GM19240 (cell line): ENCODE data around the gene KLF13.
"Not testable (repeated sequence)": the region's sequence is repeated elsewhere in the genome, so short reads cannot be mapped to it uniquely, and the experiment has no call there.

Source experiments
- DNase-seq: peaks from one replicate; pipeline ENCODE4 v3.0.0; 2011; ENCODE audit warnings: low spot score; ENCODE audit not compliant: insufficient read length

KLF13 gene

GRCh38 chr15:31345606-31346366, 19.2 kb downstream of the KLF13 start:
- DNase-seq: no peak

DNA sequence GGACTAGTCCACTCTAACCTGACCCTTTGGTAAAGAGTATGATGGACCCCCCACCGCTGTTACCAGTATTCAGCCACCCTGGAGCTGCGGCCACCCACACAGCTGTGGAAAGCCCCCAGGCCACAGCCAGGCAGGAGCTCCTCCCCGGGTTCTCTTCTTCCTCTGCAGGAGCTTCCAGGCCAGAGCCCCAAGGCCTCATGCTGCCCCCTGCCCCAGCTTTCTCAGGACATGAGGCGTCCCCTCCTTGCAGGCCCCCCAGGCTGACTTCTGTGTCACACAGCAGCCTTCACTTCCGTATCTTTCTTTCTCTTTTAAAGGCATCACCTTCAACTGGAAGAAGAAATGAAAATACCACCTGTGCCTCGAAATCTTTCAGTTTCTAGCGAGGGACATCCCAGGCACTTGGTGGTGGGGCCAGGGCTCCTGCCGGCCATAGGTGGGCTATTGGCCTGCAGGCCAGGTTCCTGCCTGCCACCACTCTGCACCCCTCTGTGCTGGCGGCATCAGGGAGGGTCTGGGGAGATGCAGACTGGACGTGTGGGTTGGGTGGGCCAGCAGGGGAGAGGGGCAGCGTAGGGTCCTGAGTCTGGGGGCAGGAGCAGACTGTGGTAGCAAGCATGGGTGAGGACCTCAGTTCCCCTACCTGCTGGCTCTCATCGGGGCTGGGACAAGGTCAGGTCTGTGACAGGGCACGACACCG, 19.9 kb downstream of the KLF13 start:
- no peak for DNase-seq

DNA sequence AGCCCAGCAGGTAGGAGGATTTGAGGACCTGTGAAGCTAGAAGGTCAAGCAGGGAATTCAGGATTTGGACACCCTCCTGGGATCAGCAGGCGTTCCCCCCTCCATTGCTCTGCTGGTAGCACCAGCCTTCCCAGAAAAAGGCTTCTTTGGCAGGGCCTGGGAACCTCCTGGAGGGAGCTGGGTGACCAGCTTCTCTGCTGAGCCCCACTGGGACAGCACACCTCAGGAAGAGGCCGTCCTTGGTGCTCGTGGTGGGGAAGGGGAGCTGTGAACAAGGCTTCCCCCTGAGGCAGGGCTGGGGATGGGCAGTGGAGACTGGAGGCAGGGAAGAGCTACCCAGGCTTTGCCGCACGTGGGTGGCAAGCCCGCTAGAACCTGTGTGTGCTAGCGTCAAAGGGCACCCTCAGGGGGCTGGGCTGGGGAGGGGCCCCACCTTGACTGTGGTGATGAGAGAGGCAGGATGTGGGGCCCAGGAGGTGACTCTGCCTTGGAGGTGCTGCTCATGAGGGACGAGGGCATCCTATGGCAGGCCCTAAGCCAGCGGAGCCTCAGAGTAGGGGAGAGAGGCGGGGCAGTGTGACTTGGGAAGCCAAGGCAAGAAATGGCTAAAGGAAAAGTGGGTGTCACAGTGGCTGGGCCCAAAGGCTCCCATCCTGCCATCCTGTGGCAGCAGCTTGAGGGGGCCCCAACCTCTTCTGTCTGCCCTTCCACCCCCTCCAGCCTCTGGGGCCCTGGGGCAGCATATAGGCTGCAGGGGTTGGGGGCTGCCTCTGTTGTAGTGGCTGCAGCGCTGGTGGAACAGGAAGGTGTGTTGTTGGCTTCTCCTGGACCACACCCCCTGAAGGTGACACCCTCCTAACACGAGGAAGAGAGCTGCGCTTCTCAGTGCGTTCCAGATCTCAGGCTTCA, 20.7 kb downstream of the KLF13 start:
- DNase-seq: no peak

DNA sequence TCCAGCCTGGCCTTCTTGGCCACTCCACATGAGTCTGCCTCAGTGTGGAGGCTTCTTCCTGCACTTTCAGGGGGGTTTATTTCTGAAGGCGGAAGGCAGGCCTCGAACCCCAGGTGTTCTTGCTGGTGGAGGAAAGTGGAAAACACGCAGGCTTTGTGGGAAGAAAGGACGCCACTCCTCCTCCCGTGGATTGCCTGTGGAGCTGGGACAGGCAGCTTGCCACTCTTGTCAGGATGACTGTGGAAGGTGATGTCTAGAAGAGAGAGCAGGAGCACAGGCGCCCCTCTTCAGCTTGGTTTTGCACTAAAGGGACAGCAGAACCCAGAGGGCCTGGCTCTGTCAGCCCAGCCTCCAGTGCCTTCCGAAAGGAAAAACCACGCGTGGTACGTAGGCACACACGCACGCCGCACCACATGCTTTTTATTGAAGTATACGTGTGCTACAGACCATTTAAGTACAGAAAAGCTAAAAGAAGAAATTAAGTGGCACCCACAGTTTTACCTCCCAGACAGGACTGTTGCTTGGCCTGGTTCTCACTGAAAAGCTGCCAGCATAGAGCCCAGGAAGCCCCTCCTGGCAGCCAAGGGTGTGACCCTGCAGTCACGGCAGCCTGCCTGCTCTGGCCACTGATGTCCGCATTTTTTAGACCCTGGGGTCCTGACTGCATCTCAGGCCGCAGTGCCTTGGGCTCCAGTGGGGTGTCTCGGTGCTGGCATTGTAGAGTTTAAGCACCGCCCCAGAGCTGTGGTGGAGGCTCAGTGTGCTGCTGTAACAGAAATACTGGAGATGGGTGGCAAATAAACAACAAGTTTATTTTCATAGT, 21.6 kb downstream of the KLF13 start:
- DNase-seq: no peak

DNA sequence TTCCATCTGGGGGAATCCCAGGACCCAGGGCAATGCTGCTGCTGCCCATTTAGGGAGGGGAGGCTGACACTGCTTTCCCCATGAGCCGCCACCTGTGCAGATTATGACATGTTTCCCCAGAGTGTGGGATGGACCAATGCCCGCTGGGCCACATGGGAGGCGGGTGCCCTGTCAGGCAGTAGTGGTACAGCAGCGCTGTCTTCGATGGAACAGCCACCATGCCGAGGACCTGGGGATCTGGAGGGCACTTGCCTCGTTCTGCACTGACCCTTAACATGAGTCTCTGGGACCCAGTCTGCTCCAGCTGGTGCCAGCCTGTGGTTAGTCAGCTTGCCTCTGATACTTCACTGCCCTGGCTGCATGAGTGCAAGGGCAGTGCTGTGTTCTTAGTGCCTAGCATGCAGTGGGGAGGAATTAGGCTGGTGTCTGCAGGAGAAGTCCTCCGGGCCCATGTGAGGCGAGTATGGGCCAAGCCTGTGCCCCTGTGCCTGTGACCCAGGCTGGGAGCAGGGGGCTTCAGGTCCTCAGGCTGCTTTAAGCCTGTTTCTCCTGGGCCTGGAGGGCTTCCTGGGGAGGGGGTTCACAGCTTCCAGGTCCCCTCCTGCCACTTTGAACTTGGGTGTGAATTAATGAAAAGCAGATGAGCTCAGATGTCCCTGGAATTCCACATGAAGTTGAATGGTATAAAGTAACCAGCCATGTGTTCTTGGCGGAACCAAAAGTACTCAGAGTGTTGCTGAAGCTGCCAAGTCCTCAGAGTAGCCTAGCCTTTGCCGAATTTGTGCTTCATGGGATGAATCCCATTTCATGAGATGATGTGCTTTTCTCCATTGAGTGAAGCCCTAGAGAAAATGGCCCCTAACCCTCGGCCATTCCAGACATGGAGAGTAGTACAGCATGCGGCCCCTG, 22.9 kb downstream of the KLF13 start:
- no peak for DNase-seq

GRCh38 chr15:31350771-31351170, 24.1 kb downstream of the KLF13 start:
- DNase-seq: no peak

GRCh38 chr15:31352339-31352751, 25.7 kb downstream of the KLF13 start:
- no peak for DNase-seq

DNA sequence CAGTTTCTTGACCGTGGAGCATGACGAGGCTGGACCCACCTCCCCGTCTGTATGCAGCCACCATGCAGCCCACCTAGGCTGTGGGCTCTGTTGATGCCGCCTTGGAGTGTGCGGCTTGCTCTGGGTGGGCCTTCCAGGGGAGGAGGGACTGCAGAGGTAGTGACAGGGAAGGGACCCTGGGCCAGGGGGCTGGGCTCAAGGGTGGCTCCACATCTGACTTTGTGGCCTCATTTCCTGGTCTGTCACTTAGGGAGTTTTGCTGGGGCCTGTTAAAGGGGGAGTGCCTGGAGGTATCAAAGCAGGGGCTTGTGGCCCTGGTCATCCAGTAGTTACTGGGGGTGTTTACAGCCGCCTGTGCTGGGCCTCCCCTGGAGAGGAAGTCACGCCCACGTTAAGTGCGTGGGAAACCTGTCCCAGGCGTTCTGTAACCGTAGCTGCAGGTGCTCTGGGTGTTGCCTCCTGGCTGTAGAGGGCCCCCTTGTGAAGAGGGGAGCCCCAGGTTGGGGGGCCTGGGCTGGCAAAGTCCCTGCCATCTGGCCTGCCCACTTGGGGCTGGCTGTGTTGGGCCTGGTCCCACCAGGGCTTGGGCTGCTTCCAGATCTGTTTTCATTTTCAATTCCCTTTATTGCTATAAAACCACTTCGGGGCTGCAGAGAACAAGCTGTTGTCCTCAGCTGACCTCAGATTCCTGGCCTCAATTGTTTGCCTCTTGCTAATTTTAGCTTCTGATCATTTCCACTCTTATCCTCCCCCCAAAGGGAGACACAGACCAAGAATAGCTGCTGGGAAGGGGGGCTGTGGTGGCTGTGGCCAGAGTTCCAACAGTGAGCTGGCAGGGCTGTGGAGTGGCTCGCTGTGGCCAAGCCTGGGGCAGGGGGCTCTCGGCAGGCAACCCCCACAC, 26.5 kb downstream of the KLF13 start:
- DNase-seq: no peak

DNA sequence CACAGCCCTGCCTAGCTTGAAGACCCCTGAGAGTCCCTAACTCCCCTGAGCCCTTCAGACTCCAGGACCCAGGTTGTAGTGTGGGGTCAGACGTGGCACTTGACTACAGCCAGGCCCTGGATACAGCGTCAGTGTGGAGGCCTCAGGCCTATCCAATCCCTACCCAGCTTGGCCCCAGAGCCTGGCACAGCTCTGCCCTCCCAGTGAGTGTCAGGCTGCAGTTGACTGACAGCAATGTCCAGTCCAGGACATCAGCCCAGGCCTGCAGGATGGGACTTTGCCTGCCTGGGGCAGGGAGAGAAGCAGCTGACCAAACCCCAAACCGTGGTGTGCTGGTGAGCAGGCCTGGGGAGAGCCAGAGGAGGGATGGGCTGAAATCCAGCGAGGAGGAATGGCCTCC, 27.3 kb downstream of the KLF13 start:
- DNase-seq: no peak

DNA sequence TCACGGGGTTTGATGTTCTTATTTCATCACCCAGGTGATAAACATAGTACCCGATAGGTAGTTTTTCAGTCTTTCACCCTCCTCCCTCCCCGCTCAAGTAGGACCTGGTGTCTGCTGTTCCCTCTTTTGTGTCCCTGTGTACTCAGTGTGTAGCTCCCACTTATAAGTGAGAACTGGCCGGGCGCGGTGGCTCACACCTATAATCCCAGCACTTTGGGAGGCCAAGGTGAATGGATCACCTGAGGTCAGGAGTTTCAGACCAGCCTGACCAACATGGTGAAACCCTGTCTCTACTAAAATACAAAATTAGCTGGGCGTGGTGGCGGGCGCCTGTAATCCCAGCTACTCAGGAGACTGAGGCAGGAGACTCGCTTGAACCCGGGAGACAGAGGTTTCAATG, 29.5 kb downstream of the KLF13 start:
- DNase-seq: not testable (repeated sequence)

DNA sequence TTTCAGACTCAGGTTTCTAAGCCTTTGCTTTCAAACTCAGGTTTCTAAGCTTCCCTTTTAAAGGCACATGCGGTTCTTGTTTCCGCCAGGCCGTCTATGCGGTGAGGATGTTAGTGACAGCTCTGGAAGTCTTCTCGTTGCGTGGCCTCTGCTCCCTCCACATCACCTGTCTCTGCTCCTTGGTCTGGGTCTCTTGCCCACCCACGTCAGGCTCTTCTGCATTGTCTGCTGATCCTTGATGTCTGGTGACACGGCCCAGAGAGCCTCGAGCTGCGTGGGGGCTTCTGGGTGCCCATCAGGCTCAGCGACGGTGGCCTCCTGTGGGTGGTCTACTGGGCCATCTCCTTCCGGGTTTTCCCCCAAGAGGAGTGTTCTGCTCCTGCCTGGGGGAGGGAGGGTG, 30.5 kb downstream of the KLF13 start:
- DNase-seq: no peak

DNA sequence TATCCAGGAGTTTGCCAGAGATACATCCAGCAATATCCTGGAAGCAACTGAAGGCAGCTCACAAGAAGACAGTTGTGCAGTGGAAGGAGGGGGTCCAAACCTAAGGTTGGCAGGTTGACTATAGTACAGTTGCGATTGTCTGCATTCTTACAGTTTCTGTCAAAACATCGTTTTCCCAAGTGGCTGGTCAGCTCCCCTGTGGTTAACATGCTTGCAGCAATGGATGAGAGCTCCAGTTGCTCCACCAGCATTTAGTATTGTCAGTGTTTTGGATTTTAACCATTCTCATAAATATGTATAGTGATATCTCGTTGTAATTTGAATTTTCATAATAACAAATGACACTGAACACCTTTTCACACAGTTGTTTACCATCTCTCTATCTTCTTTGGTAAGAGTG, 31.5 kb downstream of the KLF13 start:
- DNase-seq: no peak

GRCh38 chr15:31358957-31359701, 32.5 kb downstream of the KLF13 start:
- DNase-seq: no peak

DNA sequence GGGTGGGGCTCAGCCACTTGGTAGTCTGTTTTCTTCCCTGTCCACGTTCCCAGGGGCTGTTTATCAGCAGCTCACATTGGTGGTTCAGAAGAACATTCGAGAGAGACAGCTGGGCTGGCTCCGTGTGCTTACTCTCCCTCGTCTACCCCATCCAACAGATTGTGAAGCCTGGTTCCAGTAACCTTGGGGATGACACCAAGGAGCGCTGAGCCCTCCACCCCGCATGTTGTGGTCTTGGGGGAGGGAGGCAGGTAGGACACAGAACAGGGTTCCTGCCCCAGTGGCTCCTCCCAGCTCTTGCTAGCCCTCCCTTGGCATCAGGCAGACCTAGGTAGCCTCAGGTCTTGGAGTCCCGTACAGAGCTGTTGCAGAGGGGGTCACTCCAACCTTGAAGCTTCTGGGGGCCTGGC, 33.1 kb downstream of the KLF13 start:
- DNase-seq: no peak

DNA sequence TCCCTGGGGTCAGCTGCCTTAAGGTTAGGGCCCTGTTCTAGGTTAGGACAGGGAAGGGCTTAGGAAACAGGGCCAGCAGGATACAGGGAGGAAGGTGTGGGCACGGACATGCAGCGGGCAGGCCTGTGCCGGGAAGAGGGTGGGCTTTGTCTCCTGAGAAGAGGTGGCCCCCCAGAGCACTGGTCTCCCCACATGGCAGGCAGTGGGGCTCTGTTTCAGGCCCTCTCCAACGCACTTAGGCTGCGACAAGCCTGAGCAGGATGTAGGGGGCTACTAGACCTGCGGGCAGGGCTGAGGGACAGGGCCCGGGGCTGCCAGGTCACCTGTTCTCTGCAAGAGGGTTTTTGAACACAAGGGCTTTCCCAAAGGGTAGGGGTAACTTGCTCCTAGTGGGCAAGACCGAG, 33.5 kb downstream of the KLF13 start:
- no peak for DNase-seq

DNA sequence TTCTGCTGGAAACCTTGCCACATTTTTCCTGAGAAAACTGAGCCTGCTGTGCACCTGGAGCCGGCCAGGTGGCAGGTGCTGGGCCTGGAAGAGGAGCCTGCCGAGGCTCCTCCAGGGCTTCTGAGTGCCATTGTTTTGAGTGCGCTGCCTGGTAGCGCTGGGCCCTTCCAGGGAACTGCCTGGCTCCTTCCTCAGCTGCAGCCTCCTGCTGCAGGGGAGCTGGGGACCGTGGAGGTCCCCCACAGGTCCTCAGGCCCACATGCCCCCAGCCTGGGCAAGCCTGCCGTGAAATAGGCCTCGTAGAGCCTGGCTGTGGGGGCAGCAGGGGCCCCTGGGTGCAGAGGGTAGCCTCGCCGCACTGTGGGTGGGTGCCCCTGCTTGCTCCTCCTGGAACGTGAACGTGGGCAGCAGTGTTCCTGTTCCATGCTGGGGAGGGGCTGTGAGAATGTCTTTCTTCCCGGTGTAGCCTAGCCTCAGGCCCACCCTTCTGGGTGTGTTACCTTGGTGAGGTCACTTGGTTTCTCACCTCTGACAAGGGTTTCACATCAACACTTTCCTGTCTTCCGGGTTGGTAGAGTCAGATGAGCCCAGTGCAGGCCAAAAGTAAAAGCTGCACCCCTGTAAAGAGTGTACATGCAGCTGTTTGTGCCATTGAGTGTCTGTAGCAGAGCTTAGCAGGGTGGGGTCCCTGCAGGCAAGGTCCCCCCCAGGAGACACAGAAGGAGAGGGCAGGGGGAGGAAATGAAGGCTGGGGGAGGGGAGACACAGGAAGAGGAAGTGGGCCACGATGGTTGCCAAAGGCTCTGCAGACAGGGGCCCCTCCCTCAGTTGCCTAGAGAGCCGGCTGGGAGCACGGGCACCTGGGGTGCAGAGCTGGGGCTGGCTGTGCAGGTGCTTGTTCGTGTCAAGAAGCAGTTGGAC, 34.5 kb downstream of the KLF13 start:
- DNase-seq: no peak
